Activated CD8-positive, alpha-beta memory T cell treated with anti-CD3 and anti-CD28 coated beads, Interleukin-2, amount 50 U/mL, for 24 hours (primary cell): ENCODE data around the gene GHRH.

Experiments used
- DNase-seq: peaks from one replicate; pipeline ENCODE4 v3.0.0-alpha.2; 2020; ENCODE audit errors: extremely low read depth

GHRH gene

GRCh38 chr20:37290158-37290810 lies 28.7 kb upstream of the GHRH start:
- DNase-seq = no peak

DNA sequence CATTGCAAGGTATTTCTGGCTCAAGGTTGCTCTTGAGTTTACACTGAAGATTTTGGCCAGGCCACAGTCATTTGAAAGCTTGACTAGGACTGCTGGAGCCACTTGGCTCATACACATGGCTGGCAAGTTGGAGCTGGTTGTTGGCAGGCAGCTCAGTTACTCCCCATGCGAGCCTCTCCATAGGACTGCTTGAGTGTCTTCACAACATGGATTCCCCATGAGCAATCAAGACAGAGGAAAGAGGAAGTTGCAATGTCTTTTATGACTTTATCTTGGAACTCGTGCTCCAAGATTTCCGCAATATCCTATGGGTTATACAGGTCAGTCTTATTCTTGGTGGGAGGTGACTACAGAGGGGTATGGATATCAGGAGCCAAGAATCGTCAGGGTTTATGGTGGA lies 26.5 kb upstream of the GHRH start:
- DNase-seq = no peak

DNA sequence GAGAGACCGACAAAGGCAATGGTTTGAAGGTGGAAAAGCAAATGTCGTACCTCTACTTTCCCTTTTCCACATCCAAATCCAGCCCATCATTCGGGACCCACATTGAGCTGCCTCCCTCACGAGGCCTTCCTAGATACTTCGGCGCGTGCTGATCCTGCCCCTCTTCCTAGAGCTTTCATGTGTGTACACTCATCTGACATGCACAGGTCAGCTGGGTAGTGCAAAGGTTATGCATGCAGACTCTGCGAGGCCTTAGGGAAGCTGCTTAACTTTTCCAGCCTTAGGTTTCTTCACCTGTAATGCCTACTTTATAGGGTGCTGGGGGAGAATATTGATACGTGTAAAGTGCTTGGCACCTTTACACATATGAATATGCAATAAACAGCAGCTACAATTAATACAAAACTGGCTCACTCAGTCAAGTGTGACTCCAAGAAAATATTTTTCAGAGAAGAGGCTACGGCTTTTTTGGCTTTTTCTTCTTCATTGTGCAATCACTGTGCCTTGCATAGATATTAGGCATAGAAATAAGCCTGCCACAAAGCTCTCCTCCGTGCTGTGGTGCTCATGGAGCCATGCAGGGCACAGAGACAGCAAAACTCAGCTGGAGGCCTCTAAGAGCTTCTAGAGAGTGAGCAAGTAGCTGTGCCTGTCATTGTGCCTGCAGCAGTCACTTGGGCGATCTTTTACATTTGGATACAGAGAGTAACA lies 24.2 kb upstream of the GHRH start:
- DNase-seq = no peak

- no peak for DNase-seq
These were observed 23.1 kb upstream of the GHRH start for GRCh38 chr20:37284691-37285161.

GRCh38 chr20:37283530-37284195 lies 22.0 kb upstream of the GHRH start:
- DNase-seq = no peak

DNA sequence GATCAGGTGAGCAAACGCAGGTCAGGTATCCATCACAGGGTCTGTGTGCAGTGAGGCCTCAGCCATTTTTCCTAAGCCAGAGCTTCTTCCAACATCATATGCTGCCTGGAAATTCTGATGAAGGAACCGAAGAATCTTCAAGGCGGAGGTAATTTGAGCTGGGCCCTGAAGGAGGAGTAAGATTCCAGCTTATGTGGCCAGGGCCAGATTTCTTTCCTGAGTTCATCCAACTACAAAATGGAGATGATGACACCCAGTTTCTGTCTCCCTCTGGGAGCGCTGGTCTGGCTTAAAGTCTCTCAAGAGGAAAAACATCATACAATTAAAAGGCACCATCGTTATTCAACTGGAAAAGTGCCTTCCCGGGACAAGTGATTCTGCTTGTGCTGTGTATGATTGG lies 20.9 kb upstream of the GHRH start:
- DNase-seq = no peak

DNA sequence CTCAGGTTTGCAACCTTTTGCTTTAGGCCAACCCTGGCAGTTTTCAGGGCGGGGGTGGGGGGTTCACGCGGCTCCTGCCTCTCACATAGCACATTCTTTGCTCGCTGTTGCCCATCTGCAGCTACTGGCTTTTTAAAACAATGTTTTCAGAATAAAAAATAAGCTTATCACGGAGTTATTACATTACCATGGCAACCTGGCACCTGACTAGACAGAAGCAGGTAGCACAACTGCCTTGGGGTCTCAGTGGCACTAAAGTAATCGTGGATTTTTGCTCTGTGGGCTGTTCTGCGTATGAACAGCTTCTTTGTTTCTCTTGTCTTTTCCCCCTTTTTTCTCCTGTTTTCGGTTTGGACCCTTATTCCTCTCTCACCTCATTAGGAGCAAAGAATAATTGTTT lies 18.8 kb upstream of the GHRH start:
- DNase-seq = no peak

DNA sequence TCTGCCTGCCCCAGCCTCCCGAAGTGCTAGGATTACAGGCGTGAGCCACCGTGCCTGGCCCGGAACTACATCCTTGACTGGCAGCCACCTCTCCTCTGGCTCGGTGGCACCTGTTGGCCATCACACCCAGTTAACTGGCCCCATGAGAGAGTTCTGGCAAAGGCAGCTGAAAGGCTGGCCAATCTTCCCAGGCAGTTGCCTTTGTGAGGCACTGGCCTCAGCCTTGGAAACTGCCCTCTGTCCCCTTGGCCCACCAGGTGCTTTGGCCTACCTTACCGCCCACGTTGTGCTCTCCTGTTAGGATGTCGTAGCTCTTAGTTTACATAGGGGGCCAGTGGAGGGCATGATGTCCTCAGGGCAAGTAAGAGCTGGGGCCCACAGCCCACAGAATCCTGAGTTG lies 18.2 kb upstream of the GHRH start:
- no peak for DNase-seq

- DNase-seq = no peak
These were observed 17.5 kb upstream of the GHRH start for GRCh38 chr20:37278966-37279590.

DNA sequence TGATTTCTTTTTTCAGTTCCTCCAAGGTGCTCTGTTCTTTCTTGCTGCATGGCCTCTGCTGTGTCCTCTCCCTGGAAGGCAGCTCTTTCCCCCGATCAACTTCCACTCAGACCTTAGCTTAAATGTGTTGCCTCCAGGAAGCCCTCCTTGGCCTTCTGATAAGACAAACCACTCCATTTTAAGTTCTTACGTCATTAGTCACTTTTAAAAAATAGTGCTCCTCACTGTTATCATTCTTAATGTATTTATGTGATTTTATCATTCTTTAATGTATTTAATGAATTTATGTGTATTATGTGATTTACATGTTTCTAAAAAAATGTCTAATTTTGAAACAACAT lies 15.6 kb upstream of the GHRH start:
- no peak for DNase-seq

DNA sequence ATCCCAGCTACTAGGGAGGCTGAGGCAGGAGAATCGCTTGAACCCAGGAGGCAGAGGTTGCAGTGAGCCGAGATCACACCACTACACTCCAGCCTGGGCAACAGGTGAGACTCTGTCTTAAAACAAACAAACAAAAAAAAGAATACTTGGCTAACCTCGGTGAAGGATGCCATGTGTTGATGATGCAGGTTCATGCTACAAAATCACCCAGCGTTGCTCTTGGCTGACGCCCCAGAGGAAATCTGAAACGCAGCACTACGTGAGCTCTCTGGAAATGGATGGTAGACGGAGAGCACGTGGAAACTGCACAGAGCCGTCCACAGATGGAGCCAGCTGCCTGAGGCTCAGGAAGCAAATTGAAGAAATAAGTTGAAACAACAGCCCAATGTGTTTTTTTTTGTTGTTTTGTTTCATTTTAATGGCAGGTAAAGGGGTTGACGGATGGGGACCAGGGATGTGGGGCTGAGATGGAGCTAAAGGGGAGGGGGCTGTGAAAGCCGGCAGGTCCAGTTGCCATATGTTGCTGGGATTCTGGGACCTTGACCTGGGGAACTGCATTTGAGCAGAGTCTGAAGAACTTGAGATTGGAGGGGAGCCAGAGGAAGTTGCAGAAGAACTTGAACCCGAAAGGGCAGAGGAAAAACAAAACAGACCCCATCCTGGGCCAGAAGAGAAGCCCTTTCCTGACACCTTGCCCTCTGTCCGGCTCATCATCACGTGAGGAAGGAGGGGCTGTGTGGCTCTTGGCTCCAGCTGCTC lies 15.1 kb upstream of the GHRH start:
- no peak for DNase-seq

DNA sequence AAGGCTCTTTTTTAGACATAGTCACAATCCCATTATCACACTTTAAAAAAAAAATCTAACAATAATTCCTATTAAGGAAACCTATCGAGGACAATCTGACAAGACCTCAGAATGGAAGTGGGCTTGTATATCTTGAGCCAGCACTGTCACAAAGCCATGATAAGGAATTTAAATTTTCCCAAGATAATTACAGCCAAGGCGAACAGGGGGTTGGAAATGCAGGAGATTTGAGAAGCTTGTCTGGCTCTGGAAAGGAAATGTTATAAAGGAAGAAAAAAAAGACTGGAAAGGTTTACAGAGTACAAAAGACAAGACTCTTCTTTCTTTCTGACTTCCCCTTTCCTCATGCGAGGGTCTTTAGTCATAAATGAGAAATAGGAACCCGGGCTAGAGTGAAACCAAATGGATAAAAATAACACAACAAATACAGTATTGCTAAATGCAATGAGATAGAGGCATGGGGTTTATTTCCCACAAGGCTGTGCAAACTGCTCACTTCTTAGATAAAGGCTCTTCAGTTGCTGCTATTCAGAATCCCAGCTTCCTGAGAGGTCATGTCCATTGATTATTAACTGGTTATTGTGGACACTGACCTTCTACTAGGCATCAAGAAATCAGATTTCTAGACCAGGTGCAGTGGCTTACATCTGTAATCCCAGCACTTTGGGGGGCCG lies 13.4 kb upstream of the GHRH start:
- no peak for DNase-seq

GRCh38 chr20:37273988-37274387 lies 12.4 kb upstream of the GHRH start:
- DNase-seq = no peak

GRCh38 chr20:37271421-37271768 lies 9.8 kb upstream of the GHRH start:
- DNase-seq = no peak

DNA sequence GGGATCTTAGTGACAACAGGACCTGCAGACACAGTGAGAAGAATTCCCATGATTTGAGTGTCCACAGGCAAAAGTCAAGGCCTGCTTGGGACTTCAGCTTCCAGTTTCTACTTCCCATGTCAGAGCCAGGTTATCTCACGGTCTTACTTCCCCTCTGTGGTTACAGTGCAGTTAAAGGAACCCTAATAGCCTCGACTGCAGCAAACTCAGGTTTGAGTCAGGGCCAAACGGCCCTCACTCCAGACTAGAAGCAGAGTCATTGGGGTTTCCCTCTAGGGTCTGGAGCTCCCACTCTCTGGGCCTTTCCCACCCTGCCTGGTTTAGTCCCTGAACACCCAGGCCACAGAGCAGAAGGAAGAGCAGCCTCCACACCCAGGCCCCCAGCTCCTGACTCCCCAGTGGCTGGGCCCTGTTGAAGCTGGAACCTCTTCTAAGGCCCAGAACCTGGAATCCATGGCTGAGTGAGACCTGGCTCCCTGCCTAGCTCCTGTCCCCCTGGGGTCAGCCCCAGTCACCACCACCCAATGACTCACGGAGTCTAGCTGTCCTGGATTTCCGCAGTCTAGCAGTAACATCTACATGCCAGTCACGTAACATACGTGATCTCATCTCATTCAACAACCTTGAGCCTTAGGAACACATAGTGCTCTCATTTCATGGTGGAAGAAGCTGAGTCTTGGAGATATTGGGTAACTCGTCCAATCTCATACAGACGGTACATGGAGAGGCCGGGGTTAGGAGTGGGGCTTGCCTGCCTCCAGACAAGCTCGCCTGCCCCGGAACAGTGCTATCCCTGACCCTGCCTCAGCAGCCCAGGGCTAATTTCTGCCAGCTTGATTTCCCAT lies 9.2 kb upstream of the GHRH start:
- DNase-seq = no peak

DNA sequence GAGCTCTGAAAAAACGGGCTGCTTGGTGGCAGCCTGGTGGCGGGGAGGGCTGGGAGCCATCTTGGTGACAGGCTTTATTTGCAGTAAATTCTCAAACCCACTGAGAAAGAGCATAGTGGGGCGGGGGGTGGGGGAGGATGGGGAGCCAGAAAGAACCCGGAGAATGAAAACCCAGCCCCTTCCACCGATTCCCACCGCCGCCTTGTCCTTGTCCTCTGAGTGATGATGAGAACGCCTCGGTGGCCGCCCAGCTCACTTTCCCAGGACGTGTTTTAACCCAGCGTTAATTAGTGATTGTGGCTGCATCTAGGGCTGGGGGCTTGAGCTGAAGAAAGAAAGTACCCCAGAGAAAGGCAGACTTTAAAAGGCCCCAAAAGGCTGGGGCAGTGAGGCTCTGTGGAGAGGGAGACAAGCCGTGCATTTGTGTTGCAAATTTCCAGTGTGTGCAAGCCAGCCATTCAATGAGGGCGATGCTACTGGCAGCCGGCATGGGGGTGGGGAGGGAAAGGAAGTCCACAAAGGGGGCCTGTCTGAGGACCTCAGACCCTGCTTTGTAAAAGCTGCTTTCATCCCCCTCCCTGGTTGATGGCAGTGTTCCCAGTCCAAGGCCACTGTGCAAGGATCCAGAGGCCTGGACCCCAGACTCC lies 6.2 kb upstream of the GHRH start:
- no peak for DNase-seq

DNA sequence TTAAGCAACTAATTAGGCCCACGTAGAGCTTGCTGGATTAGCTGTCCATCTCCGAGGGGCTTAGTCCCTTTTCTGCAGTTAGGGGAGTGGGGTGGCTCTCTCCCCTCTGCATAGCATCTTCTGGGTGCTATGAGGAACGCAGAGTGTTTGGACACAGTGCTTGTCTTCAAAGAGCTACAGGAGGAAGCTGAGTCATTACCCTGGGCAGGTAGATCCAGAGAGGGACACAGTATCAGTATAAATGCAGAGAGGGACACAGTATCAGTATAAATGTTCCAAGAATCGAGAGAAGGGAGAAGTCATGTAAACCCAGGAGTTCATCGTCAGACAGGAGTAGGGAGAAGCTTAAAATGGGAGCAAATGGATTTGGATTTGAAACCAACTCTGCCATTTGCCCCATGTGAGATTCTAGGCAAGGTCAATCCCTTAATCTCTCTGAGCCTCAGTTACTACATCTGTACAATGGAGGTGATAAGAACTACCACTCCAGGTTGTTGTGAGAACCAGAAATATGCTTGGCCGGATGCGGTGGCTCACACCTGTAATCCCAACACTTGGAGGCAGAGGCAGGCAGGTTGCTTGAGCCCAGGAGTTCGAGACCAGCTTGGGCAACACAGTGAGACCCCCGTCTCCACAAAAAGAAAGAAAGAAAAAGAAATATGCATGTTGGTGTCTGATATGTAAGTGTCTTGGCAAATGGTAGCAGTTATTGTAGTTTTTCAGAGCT lies 5.5 kb upstream of the GHRH start:
- DNase-seq = no peak

DNA sequence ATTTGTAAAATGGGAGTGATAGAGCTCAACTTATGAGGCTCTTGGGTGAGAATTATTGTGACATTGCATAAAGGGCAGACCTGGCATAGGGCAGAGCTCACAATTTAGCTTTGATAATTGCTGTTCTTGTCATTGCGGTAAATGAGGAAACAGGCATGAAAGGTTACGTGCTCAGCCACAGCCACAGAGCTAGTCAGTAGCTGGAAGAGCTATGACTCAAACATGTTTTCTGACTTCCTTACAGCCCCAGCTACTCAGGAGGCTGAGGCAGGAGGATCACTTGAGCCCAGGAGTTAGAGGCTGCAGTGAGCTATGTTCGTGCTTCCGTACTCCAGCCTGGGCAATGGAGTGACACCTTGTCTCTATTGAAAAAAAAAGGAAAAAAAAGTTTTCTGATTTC lies 3.5 kb upstream of the GHRH start:
- no peak for DNase-seq

DNA sequence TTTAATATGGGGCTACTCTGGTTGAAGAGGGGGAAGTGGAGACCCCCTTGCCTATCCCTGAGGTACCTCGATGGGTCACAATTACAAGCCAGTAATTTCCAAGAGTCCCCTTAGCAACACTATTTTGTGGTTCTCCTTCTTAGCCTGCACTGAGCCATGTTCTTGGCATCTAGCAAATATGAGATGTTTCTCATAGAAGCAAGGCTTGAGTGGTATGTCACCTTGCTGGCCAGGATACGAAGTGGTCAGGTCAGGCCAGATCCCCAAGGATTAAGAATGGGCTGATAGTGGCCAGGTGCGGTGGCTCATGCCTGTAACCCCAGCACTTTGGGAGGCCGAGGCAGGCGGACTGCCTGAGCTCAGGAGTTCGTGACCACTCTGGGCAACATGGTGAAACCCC lies 2.1 kb upstream of the GHRH start:
- DNase-seq = no peak
